ENCODE results near the gene OST4. TPM values are rescaled to one million over a fixed set of nuclear protein-coding genes. Genes with fewer than 3 reads are reported as not detected.
A peak's percentile ranks its signal among the peaks of the same experiment; 100 is the strongest.

The OST4 gene
- total and polyA plus RNA-seq, 10 of the 15 experiments (the other 5 are each of a cell fraction or from before 2014, with no cell fraction given) = 270 to 1,543 (median 523) TPM

DNA sequence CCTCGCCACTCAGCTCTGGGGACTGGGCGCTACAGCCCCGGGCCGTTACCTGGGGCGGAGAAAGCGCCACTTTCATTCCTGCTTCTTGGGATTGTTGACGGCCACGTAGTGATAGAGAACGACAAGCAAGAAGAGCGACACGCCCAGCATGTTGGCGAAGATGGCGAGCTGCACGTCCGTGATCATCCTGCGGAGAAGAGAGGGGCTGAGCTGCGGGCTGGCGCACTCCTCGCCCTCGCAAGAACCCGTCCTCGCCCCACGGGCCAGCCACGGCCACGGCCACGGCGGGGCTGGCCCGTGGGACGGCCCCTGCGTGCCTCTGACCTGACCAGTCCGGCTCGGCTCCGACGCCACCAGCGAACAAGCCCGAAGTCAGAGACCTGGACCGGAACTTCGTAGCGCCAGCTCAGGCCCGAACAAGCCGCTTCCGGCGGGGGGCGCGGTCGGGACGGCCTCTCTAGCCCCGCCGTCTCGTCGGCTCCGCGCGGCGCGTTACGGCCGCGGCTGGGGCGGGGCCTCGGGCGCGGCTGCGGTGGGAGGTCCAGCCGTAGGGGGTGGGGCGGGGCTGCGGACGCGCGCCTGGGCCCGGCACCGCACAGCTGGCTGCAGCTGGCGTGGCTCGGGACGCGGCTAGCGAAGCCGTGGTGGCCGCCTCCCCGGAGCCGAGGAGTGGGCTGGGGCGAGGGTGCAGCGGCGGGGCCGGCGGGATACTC, at the start of gene OST4 (continued):
- TF ChIP-seq, protein P1, sequence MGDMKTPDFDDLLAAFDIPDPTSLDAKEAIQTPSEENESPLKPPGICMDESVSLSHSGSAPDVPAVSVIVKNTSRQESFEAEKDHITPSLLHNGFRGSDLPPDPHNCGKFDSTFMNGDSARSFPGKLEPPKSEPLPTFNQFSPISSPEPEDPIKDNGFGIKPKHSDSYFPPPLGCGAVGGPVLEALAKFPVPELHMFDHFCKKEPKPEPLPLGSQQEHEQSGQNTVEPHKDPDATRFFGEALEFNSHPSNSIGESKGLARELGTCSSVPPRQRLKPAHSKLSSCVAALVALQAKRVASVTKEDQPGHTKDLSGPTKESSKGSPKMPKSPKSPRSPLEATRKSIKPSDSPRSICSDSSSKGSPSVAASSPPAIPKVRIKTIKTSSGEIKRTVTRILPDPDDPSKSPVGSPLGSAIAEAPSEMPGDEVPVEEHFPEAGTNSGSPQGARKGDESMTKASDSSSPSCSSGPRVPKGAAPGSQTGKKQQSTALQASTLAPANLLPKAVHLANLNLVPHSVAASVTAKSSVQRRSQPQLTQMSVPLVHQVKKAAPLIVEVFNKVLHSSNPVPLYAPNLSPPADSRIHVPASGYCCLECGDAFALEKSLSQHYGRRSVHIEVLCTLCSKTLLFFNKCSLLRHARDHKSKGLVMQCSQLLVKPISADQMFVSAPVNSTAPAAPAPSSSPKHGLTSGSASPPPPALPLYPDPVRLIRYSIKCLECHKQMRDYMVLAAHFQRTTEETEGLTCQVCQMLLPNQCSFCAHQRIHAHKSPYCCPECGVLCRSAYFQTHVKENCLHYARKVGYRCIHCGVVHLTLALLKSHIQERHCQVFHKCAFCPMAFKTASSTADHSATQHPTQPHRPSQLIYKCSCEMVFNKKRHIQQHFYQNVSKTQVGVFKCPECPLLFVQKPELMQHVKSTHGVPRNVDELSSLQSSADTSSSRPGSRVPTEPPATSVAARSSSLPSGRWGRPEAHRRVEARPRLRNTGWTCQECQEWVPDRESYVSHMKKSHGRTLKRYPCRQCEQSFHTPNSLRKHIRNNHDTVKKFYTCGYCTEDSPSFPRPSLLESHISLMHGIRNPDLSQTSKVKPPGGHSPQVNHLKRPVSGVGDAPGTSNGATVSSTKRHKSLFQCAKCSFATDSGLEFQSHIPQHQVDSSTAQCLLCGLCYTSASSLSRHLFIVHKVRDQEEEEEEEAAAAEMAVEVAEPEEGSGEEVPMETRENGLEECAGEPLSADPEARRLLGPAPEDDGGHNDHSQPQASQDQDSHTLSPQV (IDR thresholded peaks at IDR 0.05) = peak; percentile 38; the same call in 1 of the 2 replicates
- TF ChIP-seq TCF12 (IDR thresholded peaks at IDR 0.05; ENCODE audit: low read depth, low read length) (peak; percentile 96), PAX8 (IDR thresholded peaks at IDR 0.05) (no peak), MXI1 (IDR thresholded peaks at IDR 0.05; ENCODE audit: low read depth, low read length) (peak; percentile 70), POLR2AphosphoS2 (IDR thresholded peaks at IDR 0.05; ENCODE audit: low read depth, low read length) (peak; percentile 81), CBX3 (IDR thresholded peaks at IDR 0.05; ENCODE audit: borderline replicate concordance, low read depth) (no peak), KLF5 (IDR thresholded peaks at IDR 0.05; ENCODE audit: partially characterized antibody) (no peak), NBN (IDR thresholded peaks at IDR 0.05) (no peak), SIN3A (IDR thresholded peaks at IDR 0.05; ENCODE audit: low read depth, low read length) (no peak; the same call in 1 of the 2 replicates), TCF7 (IDR thresholded peaks at IDR 0.05; ENCODE audit: borderline replicate concordance) (no peak), SP1 (IDR thresholded peaks at IDR 0.05; ENCODE audit: low read depth, low read length) (peak; percentile 54), IKZF1 (conservative IDR thresholded peaks at IDR 0.05) (peak; percentile 84), MYC (IDR thresholded peaks at IDR 0.05; ENCODE audit: insufficient read depth, insufficient read length, insufficient replicate concordance, low read length, severe bottlenecking) (no peak), MTA2 (IDR thresholded peaks at IDR 0.05; ENCODE audit: low read depth) (no peak)
- TF ChIP-seq, protein P2, sequence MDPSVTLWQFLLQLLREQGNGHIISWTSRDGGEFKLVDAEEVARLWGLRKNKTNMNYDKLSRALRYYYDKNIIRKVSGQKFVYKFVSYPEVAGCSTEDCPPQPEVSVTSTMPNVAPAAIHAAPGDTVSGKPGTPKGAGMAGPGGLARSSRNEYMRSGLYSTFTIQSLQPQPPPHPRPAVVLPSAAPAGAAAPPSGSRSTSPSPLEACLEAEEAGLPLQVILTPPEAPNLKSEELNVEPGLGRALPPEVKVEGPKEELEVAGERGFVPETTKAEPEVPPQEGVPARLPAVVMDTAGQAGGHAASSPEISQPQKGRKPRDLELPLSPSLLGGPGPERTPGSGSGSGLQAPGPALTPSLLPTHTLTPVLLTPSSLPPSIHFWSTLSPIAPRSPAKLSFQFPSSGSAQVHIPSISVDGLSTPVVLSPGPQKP (IDR thresholded peaks at IDR 0.05; ENCODE audit: low read depth, low read length) = peak; percentile 76; the same call in 1 of the 2 replicates
- TF ChIP-seq, protein P3, sequence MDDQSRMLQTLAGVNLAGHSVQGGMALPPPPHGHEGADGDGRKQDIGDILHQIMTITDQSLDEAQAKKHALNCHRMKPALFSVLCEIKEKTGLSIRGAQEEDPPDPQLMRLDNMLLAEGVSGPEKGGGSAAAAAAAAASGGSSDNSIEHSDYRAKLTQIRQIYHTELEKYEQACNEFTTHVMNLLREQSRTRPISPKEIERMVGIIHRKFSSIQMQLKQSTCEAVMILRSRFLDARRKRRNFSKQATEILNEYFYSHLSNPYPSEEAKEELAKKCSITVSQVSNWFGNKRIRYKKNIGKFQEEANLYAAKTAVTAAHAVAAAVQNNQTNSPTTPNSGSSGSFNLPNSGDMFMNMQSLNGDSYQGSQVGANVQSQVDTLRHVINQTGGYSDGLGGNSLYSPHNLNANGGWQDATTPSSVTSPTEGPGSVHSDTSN (IDR thresholded peaks at IDR 0.05; ENCODE audit: insufficient replicate concordance, low read depth, low read length) = no peak
- TF ChIP-seq, protein P4, sequence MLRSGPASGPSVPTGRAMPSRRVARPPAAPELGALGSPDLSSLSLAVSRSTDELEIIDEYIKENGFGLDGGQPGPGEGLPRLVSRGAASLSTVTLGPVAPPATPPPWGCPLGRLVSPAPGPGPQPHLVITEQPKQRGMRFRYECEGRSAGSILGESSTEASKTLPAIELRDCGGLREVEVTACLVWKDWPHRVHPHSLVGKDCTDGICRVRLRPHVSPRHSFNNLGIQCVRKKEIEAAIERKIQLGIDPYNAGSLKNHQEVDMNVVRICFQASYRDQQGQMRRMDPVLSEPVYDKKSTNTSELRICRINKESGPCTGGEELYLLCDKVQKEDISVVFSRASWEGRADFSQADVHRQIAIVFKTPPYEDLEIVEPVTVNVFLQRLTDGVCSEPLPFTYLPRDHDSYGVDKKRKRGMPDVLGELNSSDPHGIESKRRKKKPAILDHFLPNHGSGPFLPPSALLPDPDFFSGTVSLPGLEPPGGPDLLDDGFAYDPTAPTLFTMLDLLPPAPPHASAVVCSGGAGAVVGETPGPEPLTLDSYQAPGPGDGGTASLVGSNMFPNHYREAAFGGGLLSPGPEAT (IDR thresholded peaks at IDR 0.05; ENCODE audit: low read depth) = peak; percentile 35; the same call in 1 of the 2 replicates
- TF ChIP-seq, protein P5, sequence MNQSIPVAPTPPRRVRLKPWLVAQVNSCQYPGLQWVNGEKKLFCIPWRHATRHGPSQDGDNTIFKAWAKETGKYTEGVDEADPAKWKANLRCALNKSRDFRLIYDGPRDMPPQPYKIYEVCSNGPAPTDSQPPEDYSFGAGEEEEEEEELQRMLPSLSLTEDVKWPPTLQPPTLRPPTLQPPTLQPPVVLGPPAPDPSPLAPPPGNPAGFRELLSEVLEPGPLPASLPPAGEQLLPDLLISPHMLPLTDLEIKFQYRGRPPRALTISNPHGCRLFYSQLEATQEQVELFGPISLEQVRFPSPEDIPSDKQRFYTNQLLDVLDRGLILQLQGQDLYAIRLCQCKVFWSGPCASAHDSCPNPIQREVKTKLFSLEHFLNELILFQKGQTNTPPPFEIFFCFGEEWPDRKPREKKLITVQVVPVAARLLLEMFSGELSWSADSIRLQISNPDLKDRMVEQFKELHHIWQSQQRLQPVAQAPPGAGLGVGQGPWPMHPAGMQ (IDR thresholded peaks at IDR 0.05; ENCODE audit: borderline replicate concordance) = no peak
- TF ChIP-seq, protein P6, sequence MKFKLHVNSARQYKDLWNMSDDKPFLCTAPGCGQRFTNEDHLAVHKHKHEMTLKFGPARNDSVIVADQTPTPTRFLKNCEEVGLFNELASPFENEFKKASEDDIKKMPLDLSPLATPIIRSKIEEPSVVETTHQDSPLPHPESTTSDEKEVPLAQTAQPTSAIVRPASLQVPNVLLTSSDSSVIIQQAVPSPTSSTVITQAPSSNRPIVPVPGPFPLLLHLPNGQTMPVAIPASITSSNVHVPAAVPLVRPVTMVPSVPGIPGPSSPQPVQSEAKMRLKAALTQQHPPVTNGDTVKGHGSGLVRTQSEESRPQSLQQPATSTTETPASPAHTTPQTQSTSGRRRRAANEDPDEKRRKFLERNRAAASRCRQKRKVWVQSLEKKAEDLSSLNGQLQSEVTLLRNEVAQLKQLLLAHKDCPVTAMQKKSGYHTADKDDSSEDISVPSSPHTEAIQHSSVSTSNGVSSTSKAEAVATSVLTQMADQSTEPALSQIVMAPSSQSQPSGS (IDR thresholded peaks at IDR 0.05; ENCODE audit: low read length) = no peak
